HepG2 (cell line): Measurements from ENCODE around the gene PSMC3IP. TPM values are rescaled to one million over a fixed set of nuclear protein-coding genes. Genes with fewer than 3 reads are reported as not detected.

Experiments
- ATAC-seq: fragments of 200-7000 bp; cut with Tn5 transposase; 3 replicates; pipeline ENCODE4 v1.9.1; 2020; ENCODE audit warnings: mild to moderate bottlenecking, moderate library complexity
- BruUV-seq: library from RNA; stranded (reverse); fragments of 400-500 nt; replicated peaks from 2 replicates; lab custom pipeline; 2021; lab: Mats Ljungman, UMichigan
- CTCF ChIA-PET: fragments of 300-600 bp; formaldehyde crosslinking; extraction: SDS; loops from one replicate; lab custom pipeline; 2021; ENCODE audit warnings: low total read pairs, inconsistent platforms, low intra/inter-chr PET ratio; lab: Yijun Ruan, JAX
- POLR2A ChIA-PET: fragments of 350-600 bp; sonication (Branson Sonifier 250); formaldehyde crosslinking; loops from one replicate; lab custom pipeline; 2020; ENCODE audit warnings: antibody characterized with exemption, inconsistent platforms; lab: Yijun Ruan, JAX
- DNase-seq: peaks from one replicate; pipeline ENCODE4 v3.0.0-alpha.2; 2015; ENCODE audit warnings: low spot score
- FAIRE-seq: peaks from 3 replicates; lab custom pipeline; 2011; peaks lifted over from hg19 to GRCh38; lab: Jason Lieb, UNC
- H2AFZ ChIP-seq: one replicate; pipeline ENCODE4 v1.6.1; 2011; ENCODE audit warnings: low read length, inconsistent platforms
- H3K27ac ChIP-seq: fragments of 300-600 bp; 3 replicates; pipeline ENCODE4 v1.8.0; 2011; ENCODE audit warnings: mixed run types, mild to moderate bottlenecking, mixed read lengths, low read length, inconsistent platforms; ENCODE audit not compliant: insufficient read depth; ENCODE audit errors: extremely low read length
- H3K27me3 ChIP-seq, 2 experiments: fragments of 200-600 bp in 1 of 2; 2 replicates in 1 of 2; 3 replicates in 1 of 2; pipeline versions ENCODE4 v1.6.0 to v1.8.0; 2011; ENCODE audit warnings: low read length in 2 of 2, mild to moderate bottlenecking in 2 of 2, moderate library complexity in 2 of 2, inconsistent platforms in 1 of 2; ENCODE audit not compliant: insufficient read depth in 2 of 2, control insufficient read depth in 1 of 2
- H3K36me3 ChIP-seq, 2 experiments: fragments of 200-600 bp in 1 of 2; replicated peaks in 1 of 2; 2 replicates in 1 of 2; 3 replicates in 1 of 2; pipeline versions ENCODE4 v1.5.1 to v1.8.0; 2011; ENCODE audit warnings: low read length in 2 of 2, inconsistent platforms in 1 of 2; ENCODE audit not compliant: insufficient read depth in 2 of 2, control insufficient read depth in 1 of 2
- H3K4me1 ChIP-seq: 2 replicates; pipeline ENCODE4 v1.5.1; 2012; ENCODE audit warnings: low read length, inconsistent platforms; ENCODE audit not compliant: insufficient read depth
- H3K4me2 ChIP-seq: 2 replicates; pipeline ENCODE4 v1.6.0; 2011; ENCODE audit warnings: low read depth, low read length, inconsistent platforms
- H3K4me3 ChIP-seq, 3 experiments: fragments of 200-600 bp in 1 of 3; sonication (generic), shearing (Covaris generic) in 1 of 3; replicated peaks in 1 of 3; 2 replicates each; pipeline ENCODE4 v1.5.1; 2011 to 2016; ENCODE audit warnings: low read length in 3 of 3, inconsistent platforms in 2 of 3, low read depth in 2 of 3, mild to moderate bottlenecking in 2 of 3, control low read depth in 1 of 3, mixed read lengths in 1 of 3; ENCODE audit not compliant: insufficient read depth in 1 of 3
- H3K79me2 ChIP-seq: one replicate; pipeline ENCODE4 v1.6.1; 2011; ENCODE audit warnings: low read length, inconsistent platforms; ENCODE audit not compliant: insufficient read depth
- H3K9ac ChIP-seq: 2 replicates; pipeline ENCODE4 v1.6.0; 2011; ENCODE audit warnings: mild to moderate bottlenecking, low read depth, low read length, inconsistent platforms; ENCODE audit not compliant: insufficient read depth
- H3K9me3 ChIP-seq: 2 replicates; pipeline ENCODE4 v1.5.1; 2012; ENCODE audit warnings: mild to moderate bottlenecking, low read length
- H4K20me1 ChIP-seq: 2 replicates; pipeline ENCODE4 v1.6.0; 2011; ENCODE audit warnings: inconsistent platforms, mild to moderate bottlenecking, low read length, moderate library complexity; ENCODE audit not compliant: insufficient read depth
- CEBPG ChIP-seq: IDR thresholded peaks from 2 replicates; pipeline ENCODE4 v1.6.1; 2016
- ELF3 ChIP-seq: IDR thresholded peaks from 2 replicates; pipeline ENCODE4 v1.6.1; 2016; ENCODE audit warnings: missing genetic modification reagents, missing compliant biosample characterization
- ESRRA ChIP-seq: sonication (generic); formaldehyde crosslinking; IDR thresholded peaks from 2 replicates; pipeline ENCODE4 v1.5.1; 2020; ENCODE audit warnings: mild to moderate bottlenecking, low read depth, missing genetic modification reagents
- FOXO1 ChIP-seq: sonication (generic); formaldehyde crosslinking; IDR thresholded peaks from 2 replicates; pipeline ENCODE4 v1.4.0; 2020; ENCODE audit warnings: missing genetic modification reagents
- GABPB1 ChIP-seq: IDR thresholded peaks from 2 replicates; pipeline ENCODE4 v1.6.1; 2016; ENCODE audit warnings: mild to moderate bottlenecking, missing genetic modification reagents, moderate library complexity, missing compliant biosample characterization
- ISX ChIP-seq: sonication (generic); formaldehyde crosslinking; conservative IDR thresholded peaks from 2 replicates; pipeline ENCODE4 v1.5.0; 2020; ENCODE audit warnings: missing genetic modification reagents
- PAWR ChIP-seq: sonication (generic); formaldehyde crosslinking; IDR thresholded peaks from 2 replicates; pipeline ENCODE4 v1.4.0; 2020; ENCODE audit warnings: missing genetic modification reagents, mild to moderate bottlenecking, borderline replicate concordance
- PHF8 ChIP-seq: sonication (generic); formaldehyde crosslinking; IDR thresholded peaks from 2 replicates; pipeline ENCODE4 v1.5.0; 2020; ENCODE audit warnings: missing genetic modification reagents
- RFX3 ChIP-seq: IDR thresholded peaks from 2 replicates; pipeline ENCODE4 v1.6.1; 2016; ENCODE audit warnings: missing biosample characterization, missing genetic modification reagents
- TBP ChIP-seq: sonication (generic); formaldehyde crosslinking; IDR thresholded peaks from 2 replicates; pipeline ENCODE4 v1.5.0; 2020; ENCODE audit warnings: missing genetic modification reagents
- TRIM24 ChIP-seq: sonication (generic); formaldehyde crosslinking; IDR thresholded peaks from 2 replicates; pipeline ENCODE4 v1.8.0; 2022; ENCODE audit warnings: mild to moderate bottlenecking, missing genetic modification reagents
- ZFP36L1 ChIP-seq: sonication (generic); formaldehyde crosslinking; IDR thresholded peaks from 2 replicates; pipeline ENCODE4 v1.8.0; 2022; ENCODE audit warnings: mild to moderate bottlenecking, missing genetic modification reagents, moderate library complexity
- ZMAT3 ChIP-seq: sonication (generic); formaldehyde crosslinking; conservative IDR thresholded peaks from 2 replicates; pipeline ENCODE4 v1.7.0; 2021; ENCODE audit warnings: missing genetic modification reagents
- ZNF180 ChIP-seq: sonication (generic); formaldehyde crosslinking; IDR thresholded peaks from 2 replicates; pipeline ENCODE4 v1.4.0; 2020; ENCODE audit warnings: low read depth, missing genetic modification reagents, borderline replicate concordance
- ZNF20 ChIP-seq: sonication (generic); formaldehyde crosslinking; IDR thresholded peaks from 2 replicates; pipeline ENCODE4 v1.4.0; 2020; ENCODE audit warnings: mild to moderate bottlenecking, moderate library complexity, missing genetic modification reagents
- ZNF275 ChIP-seq: sonication (generic); formaldehyde crosslinking; IDR thresholded peaks from 2 replicates; pipeline ENCODE4 v1.8.0; 2022; ENCODE audit warnings: missing genetic modification reagents, mild to moderate bottlenecking, inconsistent platforms, borderline replicate concordance
- ZNF326 ChIP-seq: sonication (generic); formaldehyde crosslinking; IDR thresholded peaks from 2 replicates; pipeline ENCODE4 v1.4.0; 2020; ENCODE audit warnings: missing genetic modification reagents, borderline replicate concordance
- ZNF331 ChIP-seq: sonication (generic); formaldehyde crosslinking; IDR thresholded peaks from 2 replicates; pipeline ENCODE4 v1.4.0; 2020; ENCODE audit warnings: missing genetic modification reagents
- ZNF430 ChIP-seq: sonication (generic); formaldehyde crosslinking; IDR thresholded peaks from 2 replicates; pipeline ENCODE4 v1.9.0; 2021; ENCODE audit warnings: mild to moderate bottlenecking, missing genetic modification reagents
- ZNF619 ChIP-seq: sonication (generic); formaldehyde crosslinking; IDR thresholded peaks from 2 replicates; pipeline ENCODE4 v1.4.0; 2020; ENCODE audit warnings: mild to moderate bottlenecking, missing genetic modification reagents
- ZNF747 ChIP-seq: sonication (generic); formaldehyde crosslinking; IDR thresholded peaks from 2 replicates; pipeline ENCODE4 v1.8.1; 2023; ENCODE audit warnings: missing genetic modification reagents, mild to moderate bottlenecking, borderline replicate concordance
- ZSCAN22 ChIP-seq: sonication (generic); formaldehyde crosslinking; IDR thresholded peaks from 2 replicates; pipeline ENCODE4 v1.4.0; 2020; ENCODE audit warnings: mild to moderate bottlenecking, missing genetic modification reagents
- WGBS: methylation state at CpG from one replicate; pipeline ENCODE4 v1.1.6; 2017; ENCODE audit warnings: low lambda C conversion rate; 5-methylcytosine and 5-hydroxymethylcytosine counted together
- in situ Hi-C: cut with HindIII; loops from 2 replicates; pipeline ENCODE4 v1.10.0; 2017; ENCODE audit warnings: low pct_unique_long_range_greater_than_20kb; ENCODE audit not compliant: extremely low pct_ligation_motif_present
- intact Hi-C: fragments of 100-400 bp; cut with micrococcal nuclease; formaldehyde crosslinking; loops from one replicate; pipeline ENCODE4 v1.10.0; 2022; ENCODE audit not compliant: unreplicated experiment
- polyA plus RNA-seq, 8 experiments: library from polyadenylated mRNA; depleted of rRNA in 3 of 8; stranded (reverse) in 7 of 8; unstranded in 1 of 8; fragments of >200 nt; fragmentation: Illumina TruSeq in 4 of 8; extraction: Trizol in 4 of 8; gene quantifications; 2 replicates each; pipeline versions ENCODE4 v1.2.1 to v1.2.3, GENCODE V29; 2011 to 2016; ENCODE audit warnings: low read depth in 4 of 8, missing spikeins in 1 of 8, mixed read lengths in 1 of 8; ENCODE audit not compliant: insufficient read depth in 1 of 8
- total RNA-seq, 5 experiments: library from RNA; depleted of rRNA; stranded (reverse); fragments of >200 nt; fragmentation: Illumina TruSeq; extraction: Trizol; gene quantifications; 2 replicates each; pipeline ENCODE4 v1.2.3, GENCODE V29; 2016; ENCODE audit warnings: low read depth in 1 of 5

The PSMC3IP gene
- total and polyA plus RNA-seq, 2 of the 13 experiments (the other 11 are each of a cell fraction or from before 2014, with no cell fraction given) = 6.5 to 22.4 TPM

- TF ChIP-seq ZNF275 (CRISPR knock-in tag) = 0 out of 2 replicates have a peak, but pooled peaks have one; percentile 22
- no peak for TF ChIP-seq ZNF20 (CRISPR knock-in tag)
These were observed 45.8 kb downstream of the PSMC3IP start (continued) for GRCh38 chr17:42531455-42532354.

GRCh38 chr17:42530952-42531454 is 46.5 kb downstream of the PSMC3IP start:
- FAIRE-seq (peak; percentile 84), DNase-seq (peak; percentile 99), ATAC-seq (peak; percentile 81)
- intact Hi-C loops (no loop called here), in situ Hi-C loops (no loop called here)
- peak overlapping the region; percentile 94 for H3K27ac ChIP-seq
- H3K27me3 ChIP-seq = no peaks in the 10 kb centered on the region
- peak overlapping the region in 1 of 3 experiments; percentile 68; a peak in 2 of 6 replicates for H3K4me3 ChIP-seq
- no TSS peak for BruUV-seq
- H4K20me1 ChIP-seq = no peaks in the 10 kb centered on the region
- H3K9me3 ChIP-seq = no peaks in the 10 kb centered on the region
- peaks cover 88% of the 10 kb centered on the region for H3K4me1 ChIP-seq
- ChIA-PET POLR2A (interaction anchor here (0.8 to 5.3 kb wide), 16 partner anchors 9 to 282 kb away, joined by 3 to 67 read pairs (median 8); partner anchors contain the start of genes MLX, RETREG3, STAT3 and TUBG1), CTCF (interaction anchor here (0.5 to 1.5 kb wide), 2 partner anchors 14 to 26 kb away, joined by 3 to 8 read pairs; no protein-coding TSS in a partner anchor)
- peak overlapping the region; percentile 85 for H3K4me2 ChIP-seq
- H2AFZ ChIP-seq = no peak overlapping the region
- H3K9ac ChIP-seq = peak overlapping the region; percentile 76
- H3K36me3 ChIP-seq = no peaks in the 10 kb centered on the region
- peaks cover 6% of the 10 kb centered on the region for H3K79me2 ChIP-seq
- 4% methylated on average over 2 of the region's 2 CpGs for WGBS
- no peak; the same call in 1 of the 2 replicates for TF ChIP-seq PHF8 (CRISPR knock-in tag)
- TF ChIP-seq ZNF180 (CRISPR knock-in tag) = no peak
- peak; percentile 96 for TF ChIP-seq ZNF430 (CRISPR knock-in tag)
- peak; percentile 85 for TF ChIP-seq ELF3 (CRISPR knock-in tag)
- TF ChIP-seq ESRRA = peak; percentile 87
- TF ChIP-seq ISX (CRISPR knock-in tag) = no peak
- no peak for TF ChIP-seq ZNF326
- TF ChIP-seq ZSCAN22 (CRISPR knock-in tag) = peak; percentile 55; the same call in 1 of the 2 replicates
- peak; percentile 92 for TF ChIP-seq ZNF331 (CRISPR knock-in tag)
- peak; percentile 81 for TF ChIP-seq CEBPG (CRISPR knock-in tag)
- 0 out of 2 replicates have a peak, but pooled peaks have one; percentile 29 for TF ChIP-seq PAWR (CRISPR knock-in tag)
- no peak; the same call in 1 of the 2 replicates for TF ChIP-seq ZNF619 (CRISPR knock-in tag)
- peak; percentile 67; the same call in 1 of the 2 replicates for TF ChIP-seq ZMAT3 (CRISPR knock-in tag)
- no peak; the same call in 1 of the 2 replicates for TF ChIP-seq TRIM24
- peak; percentile 91 for TF ChIP-seq FOXO1 (CRISPR knock-in tag)
- TF ChIP-seq ZFP36L1 = peak; percentile 96
- TF ChIP-seq RFX3 = no peak; the same call in 1 of the 2 replicates
- no peak; the same call in 1 of the 2 replicates for TF ChIP-seq ZNF747 (CRISPR knock-in tag)
- no peak; the same call in 1 of the 2 replicates for TF ChIP-seq GABPB1 (CRISPR knock-in tag)
- no peak for TF ChIP-seq TBP (CRISPR knock-in tag)
